ENCODE results near the gene FBXL17. TPM values are rescaled to one million over a fixed set of nuclear protein-coding genes. Genes with fewer than 3 reads are reported as not detected.

The FBXL17 gene
- polyA plus RNA-seq, 2 of the 4 experiments (the other 2 are of a cell fraction): 8.7 to 9.1 TPM

DNA sequence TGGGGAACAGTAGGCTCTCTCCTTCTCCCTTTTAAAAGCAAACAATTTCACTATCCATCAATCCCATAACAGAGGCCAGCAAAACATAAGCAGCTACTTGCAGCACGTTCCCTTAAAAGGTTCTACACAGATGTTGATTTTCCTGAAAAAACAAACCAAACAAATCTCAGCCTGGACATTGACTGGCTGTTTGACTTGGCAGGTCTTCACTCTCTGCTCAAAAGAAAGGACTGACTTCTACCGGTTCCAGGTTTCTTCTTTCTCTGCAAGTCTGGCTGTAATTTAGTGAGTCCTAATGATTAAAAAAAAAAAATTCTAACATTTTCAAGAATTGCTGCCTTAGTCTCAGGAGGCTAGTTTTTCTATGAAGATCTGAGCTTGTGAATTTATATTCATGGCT, 508.0 kb downstream of the FBXL17 start (continued):
- TF ChIP-seq HOXB5 (CRISPR knock-in tag; IDR thresholded peaks at IDR 0.05) (no peak), BCL3 (IDR thresholded peaks at IDR 0.05) (no peak)

DNA sequence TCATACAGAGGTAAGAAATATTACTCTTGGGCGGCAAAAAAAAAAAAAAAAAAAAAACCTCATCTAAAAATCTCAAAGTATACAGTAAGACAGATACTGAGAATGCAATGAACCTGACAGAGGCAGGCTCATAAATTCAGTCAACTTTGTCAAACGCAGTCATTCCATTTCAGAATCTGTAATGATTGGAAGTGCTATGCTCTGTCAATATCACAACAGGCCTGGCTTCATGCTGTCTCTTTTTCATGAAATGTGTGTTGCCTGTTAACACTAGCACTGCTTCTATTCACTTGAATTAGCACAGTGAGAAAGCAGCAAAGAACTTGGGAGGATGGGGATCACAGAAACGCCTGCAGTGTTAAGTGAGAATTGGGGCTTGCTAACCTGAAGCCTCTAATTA, 510.9 kb downstream of the FBXL17 start:
- no peak overlapping the region for H3K27ac ChIP-seq
- ATAC-seq (no peak), DNase-seq (ENCODE audit: low read depth in 1 of 2, low spot score in 1 of 2) (no peak), FAIRE-seq (no peak)
- H3K4me1 ChIP-seq: peaks cover 23% of the 10 kb centered on the region
- TF ChIP-seq ZSCAN20 (CRISPR knock-in tag; IDR thresholded peaks at IDR 0.05): no peak
- TF ChIP-seq KDM5A (IDR thresholded peaks at IDR 0.05): no peak
- TF ChIP-seq POLR2A (IDR thresholded peaks at IDR 0.05; ENCODE audit: low read length): no peak
- no peak for TF ChIP-seq USF2 (IDR thresholded peaks at IDR 0.05)
- no peak for TF ChIP-seq BCL3 (IDR thresholded peaks at IDR 0.05)
- no peak for TF ChIP-seq FOSL2 (IDR thresholded peaks at IDR 0.05)
- no peak for TF ChIP-seq FOSL2 (CRISPR knock-in tag; IDR thresholded peaks at IDR 0.05)
- no peak for TF ChIP-seq RFX5 (IDR thresholded peaks at IDR 0.05)
- no peak for TF ChIP-seq HDAC2 (IDR thresholded peaks at IDR 0.05)
- TF ChIP-seq PBX3 (IDR thresholded peaks at IDR 0.05): no peak
- 85% methylated on average over 3 of the region's 3 CpGs for WGBS (ENCODE audit: missing lambda C conversion rate)
- no peaks in the 10 kb centered on the region for H3K9me3 ChIP-seq
- ChIA-PET CTCF (no interaction called here), POLR2A (no interaction called here)
- H3K4me3 ChIP-seq: no peak overlapping the region
- no peak overlapping the region for H3K4me2 ChIP-seq

DNA sequence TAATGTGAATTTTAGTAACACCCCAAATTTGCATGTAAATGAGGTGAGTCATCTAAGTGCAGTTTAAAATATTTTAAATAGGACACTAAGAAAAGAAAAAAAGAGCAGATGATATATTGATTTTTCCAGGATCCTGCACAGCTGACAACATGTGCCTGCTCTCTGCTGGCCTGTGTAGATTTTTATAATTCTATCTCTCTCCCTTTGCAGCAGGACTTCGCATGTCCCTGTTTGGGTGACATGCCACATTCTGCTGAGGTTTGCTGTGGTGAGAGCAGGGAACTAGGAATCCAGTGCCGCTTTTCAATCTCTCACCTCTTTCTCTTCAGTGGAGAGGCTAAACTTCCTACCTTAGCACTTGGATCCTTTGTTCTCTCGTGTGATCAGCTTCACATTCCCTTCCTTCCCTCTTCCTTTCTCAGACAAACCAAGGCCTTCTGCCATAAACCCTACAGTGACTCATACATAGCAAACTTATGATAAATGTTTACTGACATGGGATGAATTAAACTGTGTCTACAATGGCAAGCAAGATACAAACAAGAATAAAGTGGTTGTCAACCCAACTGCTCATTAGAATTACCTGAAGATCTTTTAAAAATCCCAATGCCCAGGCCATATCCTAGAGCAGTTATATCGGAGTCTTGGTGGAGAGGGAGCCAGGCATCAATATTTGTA, 512.3 kb downstream of the FBXL17 start:
- Histone ChIP-seq H3K9me3 (no peaks in the 10 kb centered on the region), H3K27ac (peak overlapping the region; percentile 28 to 69; a peak in 5 of 6 replicates), H3K4me1 (peaks cover 23% of the 10 kb centered on the region), H3K4me2 (peak overlapping the region; percentile 64), H3K4me3 (no peak overlapping the region)
- CTCF ChIA-PET: interaction anchor here (0.9 kb wide), 1 partner anchor 23 kb away, joined by 3 read pairs; no protein-coding TSS in a partner anchor
- peak; percentile 42; the same call in 1 of the 2 replicates for TF ChIP-seq GATA3 (IDR thresholded peaks at IDR 0.05; ENCODE audit: borderline replicate concordance)
- TF ChIP-seq JUNB (IDR thresholded peaks at IDR 0.05): peak; percentile 56
- peak; percentile 60 for TF ChIP-seq FOSL2 (IDR thresholded peaks at IDR 0.05)
- peak; percentile 82 for TF ChIP-seq FOSL2 (CRISPR knock-in tag; IDR thresholded peaks at IDR 0.05)
- no peak for TF ChIP-seq ESRRA (IDR thresholded peaks at IDR 0.05; ENCODE audit: borderline replicate concordance, low read length)
- TF ChIP-seq RAD21 (conservative IDR thresholded peaks at IDR 0.05 in 1 of 2, IDR thresholded peaks at IDR 0.05 in 1 of 2): 0 out of 5 replicates have a peak, but pooled peaks of 1 of the 2 experiments have one; percentile 12
- TF ChIP-seq MAX (IDR thresholded peaks at IDR 0.05): peak; percentile 33; the same call in 1 of the 2 replicates
- peak; percentile 35 to 64 for DNase-seq (ENCODE audit: low read depth in 1 of 2, low spot score in 1 of 2)
- POLR2A ChIA-PET: no interaction called here
- 41% methylated on average over 4 of the region's 4 CpGs for WGBS (ENCODE audit: missing lambda C conversion rate)
- ATAC-seq: peak; percentile 89 to 95
- peak; percentile 94 for FAIRE-seq

All from A549 (cell line).